Hypothalamus (tissue), 51 donors: ENCODE results near the gene CEP57.
"Not testable (repeated sequence)": the region's sequence is repeated elsewhere in the genome, so short reads cannot be mapped to it uniquely, and the experiment has no call there.

Experiments used
- DNase-seq, 51 donors: peaks; one replicate each; lab custom pipeline; 2025; lab: John Stamatoyannopoulos, UW

Gene CEP57

DNA sequence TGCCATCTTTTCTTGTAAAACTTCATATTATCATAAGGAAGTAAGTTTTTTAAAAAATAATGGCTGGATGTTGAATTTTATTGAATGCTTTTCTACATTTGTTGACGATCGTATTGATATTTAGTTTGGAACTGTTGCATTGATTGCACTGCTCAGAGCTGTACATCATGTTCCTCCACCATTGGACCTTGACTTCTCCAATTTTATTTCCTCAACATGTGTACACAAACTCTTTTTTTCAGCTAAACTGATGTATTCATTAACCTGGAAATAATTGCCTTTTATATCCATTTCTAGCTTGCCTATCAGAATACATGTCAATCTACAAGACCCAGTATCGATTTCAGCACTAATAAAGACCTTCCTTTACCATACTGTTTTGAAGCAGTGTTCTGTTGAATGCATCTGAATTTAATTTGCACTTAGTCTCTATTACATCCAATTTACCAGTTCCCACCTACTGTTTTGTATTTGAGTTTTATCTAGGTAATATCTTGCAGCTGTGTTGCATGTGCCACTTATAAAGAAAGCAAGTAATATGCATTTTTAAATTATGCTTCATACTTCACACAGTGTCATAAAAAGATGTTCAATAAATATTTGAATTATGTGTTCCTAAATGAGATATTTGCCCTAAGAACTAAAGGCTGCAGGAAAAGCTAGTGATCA lies 5.5 kb downstream of the CEP57 start:
- no peak for DNase-seq

GRCh38 chr11:95796501-95796900 lies 6.2 kb downstream of the CEP57 start:
- no peak for DNase-seq

GRCh38 chr11:95799546-95799945 lies 9.2 kb downstream of the CEP57 start:
- no peak for DNase-seq

GRCh38 chr11:95800438-95800837 lies 10.1 kb downstream of the CEP57 start:
- DNase-seq: no peak

DNA sequence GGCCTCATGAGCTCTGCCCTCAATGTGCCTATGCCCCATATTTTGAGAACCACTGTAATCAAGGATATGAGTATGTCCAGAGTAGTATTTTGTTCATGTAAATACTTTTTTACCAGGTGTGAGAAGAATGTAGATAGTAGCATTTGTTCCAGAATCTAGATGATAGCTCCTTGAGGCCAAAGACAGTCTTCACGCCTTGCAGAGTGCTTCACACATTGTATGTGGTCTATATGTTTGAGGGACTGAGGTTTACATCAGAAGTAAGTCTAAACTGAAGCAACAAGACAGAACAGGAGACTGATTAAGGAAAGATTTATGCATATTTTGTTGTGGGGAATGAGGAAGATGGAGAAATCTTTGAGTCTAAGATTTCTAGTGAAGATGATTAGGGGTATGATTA lies 12.5 kb downstream of the CEP57 start:
- DNase-seq: no peak

GRCh38 chr11:95803973-95804372 lies 13.7 kb downstream of the CEP57 start:
- DNase-seq: no peak

- DNase-seq: no peak
Measured at GRCh38 chr11:95805869-95806268, 15.6 kb downstream of the CEP57 start.

- not testable (repeated sequence) for DNase-seq
Measured at GRCh38 chr11:95806464-95806863, 16.2 kb downstream of the CEP57 start.

- not testable (repeated sequence) for DNase-seq
Measured at GRCh38 chr11:95811052-95811451, 20.8 kb downstream of the CEP57 start.

- DNase-seq: no peak
Measured at GRCh38 chr11:95816037-95816436, 25.7 kb downstream of the CEP57 start.

- DNase-seq: no peak
Measured at GRCh38 chr11:95821640-95822039, 31.3 kb downstream of the CEP57 start.

DNA sequence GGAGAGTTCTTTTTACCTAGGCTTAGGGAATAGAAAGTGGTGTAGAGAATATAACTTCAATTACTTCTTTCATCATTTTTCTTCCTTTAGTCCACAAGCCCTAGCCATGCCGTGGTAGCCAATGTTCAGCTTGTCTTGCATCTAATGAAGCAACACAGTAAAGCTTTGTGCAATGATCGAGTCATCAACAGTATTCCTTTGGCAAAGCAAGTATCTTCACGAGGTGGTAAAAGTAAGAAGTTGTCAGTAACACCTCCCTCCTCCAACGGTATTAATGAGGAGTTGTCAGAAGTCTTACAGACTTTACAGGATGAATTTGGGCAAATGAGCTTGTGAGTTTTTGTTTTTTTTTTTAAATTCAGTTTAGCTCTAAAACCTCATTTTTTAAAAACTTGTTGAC lies 37.4 kb downstream of the CEP57 start:
- no peak for DNase-seq

- DNase-seq: no peak
Measured at GRCh38 chr11:95829580-95830259, 39.4 kb downstream of the CEP57 start.

DNA sequence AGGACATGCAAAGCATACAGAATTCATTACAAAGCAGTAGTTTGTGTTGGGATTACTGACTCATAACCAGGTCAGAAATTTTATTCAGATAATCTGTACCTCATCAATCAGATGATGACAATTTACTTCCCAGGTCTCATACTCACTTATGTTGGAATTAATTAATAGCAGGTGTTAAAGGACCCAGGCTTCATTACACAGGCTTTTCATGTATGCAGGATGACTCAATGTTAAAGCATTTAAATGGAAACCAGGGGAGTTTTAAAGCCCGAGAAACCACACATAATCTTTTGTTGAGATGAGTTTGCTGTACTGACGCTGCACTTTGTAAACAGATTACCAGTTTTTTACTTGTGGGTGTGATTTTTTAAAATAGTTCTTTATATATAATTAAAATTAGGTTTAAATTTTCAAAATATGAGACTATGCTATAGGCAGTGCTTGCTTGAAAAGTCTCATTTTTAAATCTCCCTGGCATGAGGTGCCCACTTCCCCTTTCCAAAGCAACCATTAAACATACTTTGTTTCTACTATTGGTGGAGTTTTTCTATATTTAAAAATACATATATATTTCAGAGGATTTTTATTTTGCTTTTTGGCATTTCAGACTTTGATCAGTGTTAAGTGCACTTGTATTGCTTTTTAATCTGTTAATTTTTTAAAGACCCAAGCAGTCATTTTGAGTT lies 41.0 kb downstream of the CEP57 start:
- no peak for DNase-seq

GRCh38 chr11:95832763-95833162 lies 42.5 kb downstream of the CEP57 start:
- DNase-seq: no peak

GRCh38 chr11:95833378-95833777 lies 43.1 kb downstream of the CEP57 start:
- DNase-seq: no peak

DNA sequence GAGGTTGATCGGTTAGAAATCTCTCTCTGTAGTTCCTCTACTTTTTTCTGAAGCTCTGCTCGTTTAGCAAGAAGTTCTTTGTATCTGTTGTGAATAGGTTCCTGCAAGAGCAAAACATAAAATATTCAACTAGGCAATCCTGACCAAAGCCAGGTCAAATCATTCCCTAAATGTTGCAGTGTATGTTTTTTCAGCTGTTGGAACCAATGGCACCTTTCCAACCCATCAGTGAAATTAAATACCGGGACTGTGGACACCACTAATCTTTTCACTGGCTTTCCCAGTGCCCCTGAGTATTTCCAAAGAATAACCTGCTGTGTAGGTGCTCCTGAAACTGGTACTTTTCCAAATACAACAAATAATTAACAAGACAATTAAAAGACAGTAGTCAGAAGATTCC lies 45.1 kb downstream of the CEP57 start:
- DNase-seq: no peak

GRCh38 chr11:95835768-95836488 lies 45.6 kb downstream of the CEP57 start:
- DNase-seq: peak in 31 of 51 donors; percentile 1 to 69 (median 26)

DNA sequence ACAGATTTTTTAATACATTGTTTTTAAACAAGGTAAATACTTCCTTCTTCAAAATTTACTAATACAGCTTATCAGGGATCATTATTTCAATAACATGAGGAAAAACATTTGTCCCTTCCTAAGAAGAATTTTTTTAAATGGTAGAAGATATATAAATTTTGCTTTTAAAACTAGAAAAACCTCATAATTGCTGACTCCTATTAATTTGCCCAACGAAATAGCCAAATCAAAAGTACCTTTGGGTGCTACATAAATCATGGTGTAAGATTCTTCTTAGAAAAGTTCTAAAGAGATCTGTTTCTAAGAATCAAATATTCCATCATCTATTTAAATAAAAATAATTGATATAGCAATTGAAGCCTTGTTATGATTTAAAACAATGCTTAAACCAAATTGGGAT lies 54.9 kb downstream of the CEP57 start:
- no peak for DNase-seq

DNA sequence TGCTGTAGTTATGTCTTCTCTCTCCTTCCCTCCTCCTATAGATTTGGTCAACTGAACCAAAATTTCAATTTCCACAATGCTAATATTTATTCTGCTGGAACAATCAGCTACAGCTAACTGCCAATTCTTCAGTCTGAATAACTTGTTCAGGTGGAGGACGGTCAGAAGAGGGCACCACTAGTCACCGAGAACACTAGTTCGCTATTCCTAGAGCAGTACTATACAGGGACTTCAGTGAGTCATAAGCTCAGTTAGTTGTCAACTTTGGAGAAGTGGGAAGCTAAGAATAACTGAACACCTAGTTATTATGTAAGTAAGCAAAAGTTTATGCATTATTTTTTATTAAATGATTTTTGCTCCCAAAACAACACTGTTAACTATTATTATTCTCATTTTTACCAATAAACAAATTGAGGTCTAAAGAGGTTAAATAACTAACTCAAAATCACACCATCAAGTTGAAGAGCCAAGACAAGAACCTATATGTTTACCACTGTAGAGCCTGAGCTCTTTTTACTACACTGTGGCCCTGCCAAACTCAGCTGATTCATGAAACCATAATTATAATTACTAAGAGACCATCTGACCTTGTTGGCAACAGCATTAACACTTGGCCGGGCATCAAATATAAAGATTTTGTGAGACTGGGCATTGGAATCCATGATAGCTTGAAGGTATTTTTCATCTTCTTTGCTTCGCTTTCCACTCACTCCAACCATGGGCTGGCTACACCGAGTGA lies 59.0 kb downstream of the CEP57 start:
- peak in 30 of 51 donors; percentile 0 to 58 (median 27) for DNase-seq

- DNase-seq: no peak
Measured at GRCh38 chr11:95850137-95850536, 59.8 kb downstream of the CEP57 start.
